Putamen (tissue), 1 donor: ENCODE data around the gene FRMD4A.

Experiments
- DNase-seq: peaks from one replicate; pipeline ENCODE4 v3.0.0-alpha.2; 2016; ENCODE audit warnings: low spot score

Gene FRMD4A

DNA sequence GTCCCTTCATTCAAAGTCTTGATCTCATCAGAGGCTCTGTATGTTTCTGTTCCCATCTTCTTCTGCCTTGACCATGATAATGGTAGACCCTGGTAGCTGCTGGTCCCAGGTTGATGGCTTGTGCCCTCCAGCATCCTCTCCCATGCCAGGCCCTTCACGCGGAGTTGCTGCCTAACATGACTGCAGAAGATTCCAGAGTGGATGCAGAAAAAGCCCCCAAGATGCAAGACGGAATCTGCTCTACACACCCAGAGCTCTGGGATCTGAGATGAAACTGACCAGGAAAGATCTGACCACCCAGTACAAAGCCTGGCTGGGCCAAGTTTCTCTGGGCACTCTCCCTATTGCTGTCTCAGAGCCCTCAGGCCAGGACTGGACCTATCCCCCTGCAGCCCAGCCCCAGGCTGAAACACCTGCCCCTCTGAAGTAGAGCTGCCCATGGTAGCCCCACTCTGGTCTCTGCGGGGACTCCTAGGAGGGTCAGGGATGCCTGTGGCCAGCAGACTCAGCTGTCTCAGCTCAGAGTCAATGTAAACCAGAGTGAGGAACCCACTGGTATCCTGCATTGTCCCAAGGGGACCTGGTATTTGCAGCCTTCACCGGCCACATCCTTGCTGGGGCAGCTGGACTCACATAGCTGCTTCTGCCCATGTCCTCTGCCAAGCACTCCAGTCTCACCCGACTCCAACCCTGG, 9.5 kb upstream of the FRMD4A start:
- no peak for DNase-seq

GRCh38 chr10:14336736-14337135, 6.0 kb upstream of the FRMD4A start:
- DNase-seq, result no peak

DNA sequence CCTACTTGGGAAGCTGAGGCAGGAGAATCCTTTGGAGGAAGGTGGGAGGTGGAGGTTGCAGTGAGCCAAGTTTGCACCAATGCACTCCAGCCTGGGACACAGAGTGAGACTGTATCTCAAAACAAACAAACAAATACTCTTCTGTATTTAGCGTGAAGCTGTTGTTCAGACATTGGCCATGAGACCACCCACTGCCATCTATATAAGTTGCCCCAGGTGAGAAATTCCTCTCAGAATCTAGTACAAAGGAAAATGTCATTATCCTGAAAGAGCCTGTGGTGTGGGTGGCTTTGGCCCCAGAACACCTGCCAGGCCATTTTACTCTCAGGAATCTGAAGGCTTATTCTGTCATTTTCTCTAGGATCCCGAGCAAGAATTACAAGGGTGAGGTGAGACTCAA, 4.0 kb upstream of the FRMD4A start:
- DNase-seq, result no peak

DNA sequence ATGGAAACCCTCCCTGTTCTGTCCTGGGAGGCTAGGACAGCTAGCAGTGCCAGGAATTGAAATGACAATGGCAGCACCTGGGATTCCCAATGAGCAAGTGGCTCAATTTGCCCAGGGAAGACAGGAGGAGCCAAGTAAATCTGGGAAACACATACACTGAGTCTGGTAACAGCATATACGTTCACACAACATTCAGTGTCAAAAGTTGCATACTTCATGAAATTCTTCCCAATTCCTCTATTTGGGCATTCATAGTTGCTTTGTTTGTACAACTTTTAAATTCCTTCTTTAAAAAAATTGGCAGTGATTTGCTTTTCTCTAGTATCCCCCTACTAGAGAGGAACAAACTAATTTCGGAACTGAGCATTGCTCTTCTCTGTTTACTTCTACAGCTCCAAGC, 2.9 kb upstream of the FRMD4A start:
- DNase-seq, result no peak

DNA sequence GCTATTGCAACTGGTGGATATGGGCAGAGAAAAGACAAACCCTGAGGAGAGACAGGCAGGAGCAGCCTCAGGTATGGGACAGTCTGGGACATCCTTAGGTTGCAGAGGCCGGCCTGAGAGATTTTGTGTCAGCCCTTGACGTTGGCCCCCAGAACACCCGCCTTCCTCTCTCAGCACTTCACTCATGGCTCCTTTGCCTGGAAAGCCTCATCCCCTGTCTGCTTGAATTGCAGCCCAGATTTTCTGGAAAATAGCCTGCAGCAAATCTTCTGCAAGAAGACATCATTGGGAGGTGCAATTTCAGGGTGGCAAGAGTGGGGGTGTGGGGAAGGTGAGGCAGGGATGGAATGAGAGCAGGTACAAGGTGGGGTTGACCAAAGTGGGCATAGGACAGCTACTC, 2.2 kb upstream of the FRMD4A start:
- DNase-seq, result no peak

- DNase-seq, result no peak
Measured at GRCh38 chr10:14329746-14330173, 964 bp downstream of the FRMD4A start.

DNA sequence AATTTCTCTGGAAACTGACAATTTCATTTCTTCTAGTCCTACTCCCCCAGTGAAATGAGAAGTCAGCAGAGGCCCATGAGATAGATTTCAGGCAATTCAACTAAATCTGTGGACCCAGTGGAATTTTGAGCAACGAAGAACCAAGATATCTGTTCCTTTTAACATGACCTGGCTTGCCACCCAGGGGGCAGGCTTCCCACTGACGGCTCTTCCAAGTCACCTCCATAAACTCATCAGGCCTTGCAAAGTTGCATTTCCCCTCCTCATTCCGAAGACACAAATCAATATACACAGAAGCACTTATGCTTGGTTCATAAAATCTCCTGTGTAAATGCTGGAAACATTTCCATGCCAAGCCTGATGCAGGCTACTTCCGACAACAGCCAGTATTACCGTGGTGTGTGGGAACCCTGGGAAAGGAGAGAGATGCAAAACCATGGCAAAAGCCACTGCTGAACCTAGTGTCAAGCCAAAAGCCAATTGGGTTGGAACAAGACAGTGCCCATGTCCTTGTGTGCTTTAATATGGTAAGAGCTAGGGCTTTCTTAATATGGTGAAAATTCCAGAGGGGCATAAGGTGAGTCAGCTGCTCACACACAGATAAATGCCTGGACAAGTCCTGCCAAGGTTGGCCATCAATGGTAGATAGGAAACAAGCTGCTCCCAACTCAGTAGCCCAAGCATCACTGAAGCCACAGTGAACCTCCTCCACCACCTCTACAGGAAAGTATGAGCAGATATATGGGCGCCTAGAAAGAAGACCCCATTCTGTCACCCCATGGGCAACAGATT, 1.6 kb downstream of the FRMD4A start:
- no peak for DNase-seq

DNA sequence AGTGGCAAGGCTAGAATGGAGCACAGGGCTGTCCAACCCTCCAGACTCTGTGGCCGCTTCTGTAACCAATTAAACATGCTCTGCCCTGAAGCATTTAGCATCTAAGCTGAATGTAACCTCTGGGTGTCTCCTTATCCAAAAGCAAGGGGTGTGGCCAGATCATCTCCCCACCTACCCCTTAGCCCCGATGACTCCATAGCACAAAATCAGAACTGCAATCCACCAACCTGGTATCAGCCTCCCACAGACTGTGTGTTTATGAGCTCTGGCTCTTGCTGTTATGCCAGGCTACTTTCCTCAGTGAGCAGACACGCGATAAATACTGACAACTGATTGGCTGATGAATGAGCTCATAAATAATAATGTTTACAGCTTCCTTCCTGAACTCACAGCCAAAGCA, 3.2 kb downstream of the FRMD4A start:
- DNase-seq, result no peak

GRCh38 chr10:14326581-14326980, 4.1 kb downstream of the FRMD4A start:
- no peak for DNase-seq

DNA sequence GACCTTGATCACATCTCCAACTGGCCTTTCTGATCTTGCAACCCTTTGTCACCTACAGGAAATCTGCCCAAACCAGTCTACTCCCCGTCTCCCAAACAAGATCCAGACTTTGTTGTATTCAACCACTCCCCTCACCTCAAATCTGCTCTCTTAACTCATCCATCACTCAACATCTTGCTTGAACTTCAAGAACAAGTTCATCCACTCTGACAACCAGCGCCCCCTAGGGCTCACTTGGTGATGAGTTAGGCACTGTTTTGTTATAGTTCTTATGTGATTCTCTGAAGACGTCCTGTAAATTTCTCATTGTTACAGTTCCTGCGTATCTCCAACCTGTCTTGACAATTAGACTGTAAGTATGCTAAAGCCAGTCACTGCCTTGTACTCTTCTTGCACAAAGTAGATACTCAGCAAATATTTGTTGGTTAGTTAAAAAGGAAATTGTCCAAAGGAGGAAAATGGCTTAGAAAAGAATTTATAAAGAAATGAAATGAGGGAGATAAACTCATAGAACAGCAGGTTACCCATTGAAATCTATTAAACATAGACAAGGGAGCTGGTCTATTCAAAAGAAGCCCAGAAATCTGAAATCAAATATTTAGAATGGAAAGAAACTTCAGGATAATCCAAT, 5.3 kb downstream of the FRMD4A start:
- no peak for DNase-seq

DNA sequence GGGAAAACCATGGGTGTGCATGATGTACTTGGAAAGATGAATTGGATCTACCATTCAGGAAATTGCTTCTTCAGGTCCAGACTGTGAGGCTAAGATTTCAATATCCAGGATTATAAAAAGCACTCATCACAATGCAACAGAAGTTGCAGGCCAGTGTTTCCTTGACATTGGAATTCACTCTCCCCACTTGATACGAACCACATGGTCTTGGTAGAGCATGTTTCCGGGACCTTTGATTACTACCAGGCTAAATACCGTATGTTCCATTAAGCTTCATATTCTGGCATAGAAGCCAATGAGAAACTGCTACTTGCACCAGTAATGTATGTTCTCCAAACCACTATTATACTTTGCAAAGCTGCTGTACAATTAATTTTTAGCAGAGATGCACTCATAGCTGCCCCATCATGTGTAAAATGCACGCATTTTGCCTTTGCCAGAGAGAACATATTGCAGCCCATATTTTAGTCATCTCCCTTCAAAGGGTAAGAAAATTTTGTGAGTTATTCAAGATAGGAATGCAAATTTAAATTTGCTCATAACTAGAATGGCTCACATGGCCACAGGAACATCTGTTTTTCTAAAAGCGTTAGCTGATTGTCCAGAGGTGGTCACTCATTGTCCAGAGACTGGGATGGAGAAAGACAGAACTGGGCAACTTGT, 8.1 kb downstream of the FRMD4A start:
- DNase-seq, result no peak

DNA sequence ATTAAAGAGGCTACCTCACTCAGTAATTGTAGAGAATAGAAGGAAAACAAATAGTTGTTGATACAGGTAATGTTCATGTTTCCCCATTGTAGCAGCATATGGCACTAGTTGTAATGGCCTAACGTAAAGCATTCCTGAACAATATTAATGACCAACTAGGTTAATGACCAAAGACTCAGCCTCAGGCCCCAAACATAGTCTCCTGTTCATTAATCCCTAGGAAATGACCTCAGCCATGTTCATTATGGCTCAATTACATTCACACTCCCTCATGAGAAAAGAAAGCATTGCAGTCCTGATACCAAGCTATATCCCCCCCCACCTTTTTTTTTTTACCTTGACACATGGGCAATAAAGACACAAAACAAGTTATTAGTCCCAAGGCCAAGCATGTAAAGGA, 12.7 kb downstream of the FRMD4A start:
- no peak for DNase-seq

DNA sequence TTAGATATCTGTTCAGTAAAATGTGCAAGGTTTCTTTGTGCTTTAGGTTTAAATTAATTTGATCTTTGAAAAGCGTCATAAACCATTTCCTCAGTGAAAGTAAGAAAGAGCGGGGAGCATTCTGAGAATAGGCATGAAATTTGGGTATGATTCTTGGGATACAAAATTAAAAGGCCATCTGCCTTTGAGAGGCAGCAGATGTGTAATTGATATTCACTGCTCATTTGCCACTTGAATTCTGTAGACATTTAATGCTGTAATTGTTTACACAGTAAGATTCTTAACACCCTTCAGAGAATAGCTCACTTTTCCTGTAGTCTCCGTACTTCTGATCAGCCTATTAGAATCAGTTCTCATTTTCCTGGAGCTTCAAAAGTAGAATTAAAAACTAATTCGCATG, 18.7 kb downstream of the FRMD4A start:
- DNase-seq, result no peak

DNA sequence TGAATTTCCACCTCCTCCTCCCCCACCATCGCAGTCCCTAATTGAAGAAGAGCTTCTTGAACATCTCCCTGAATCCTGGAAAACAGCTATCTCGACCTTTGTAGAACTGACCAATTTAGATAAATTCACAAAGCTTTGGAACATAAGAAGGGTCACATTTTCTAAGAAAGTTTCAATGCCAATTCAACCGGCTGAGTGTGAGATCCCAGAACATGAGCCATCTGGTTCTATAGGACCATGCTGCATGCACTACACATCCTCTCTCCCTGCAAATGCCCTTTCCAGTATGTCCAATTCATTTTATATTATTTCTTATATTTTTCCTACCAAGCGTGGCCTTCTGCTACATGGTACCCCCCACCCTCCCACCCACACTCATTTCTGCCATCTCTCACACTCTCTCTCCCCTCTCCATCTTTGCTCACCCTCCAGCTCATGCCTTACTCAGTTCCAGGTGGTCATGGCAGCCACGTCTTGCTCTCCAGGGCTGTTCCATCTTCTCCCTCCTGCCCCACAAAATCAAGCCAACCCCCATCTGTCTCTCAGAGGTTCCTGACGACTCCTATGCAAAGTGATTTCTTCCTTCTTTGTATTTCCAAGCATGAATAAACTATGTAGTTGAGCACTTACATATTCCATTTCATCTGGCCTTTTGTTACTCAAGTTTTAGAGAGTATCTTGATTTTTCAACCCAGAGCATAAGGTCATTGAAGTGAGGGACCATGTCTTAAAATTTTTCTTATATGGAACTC, 19.3 kb downstream of the FRMD4A start:
- DNase-seq, result no peak

- no peak for DNase-seq
Measured at GRCh38 chr10:14309593-14309992, 21.1 kb downstream of the FRMD4A start.

GRCh38 chr10:14306190-14306589, 24.5 kb downstream of the FRMD4A start:
- DNase-seq, result no peak

- DNase-seq, result no peak
Measured at GRCh38 chr10:14304046-14304445, 26.7 kb downstream of the FRMD4A start.

DNA sequence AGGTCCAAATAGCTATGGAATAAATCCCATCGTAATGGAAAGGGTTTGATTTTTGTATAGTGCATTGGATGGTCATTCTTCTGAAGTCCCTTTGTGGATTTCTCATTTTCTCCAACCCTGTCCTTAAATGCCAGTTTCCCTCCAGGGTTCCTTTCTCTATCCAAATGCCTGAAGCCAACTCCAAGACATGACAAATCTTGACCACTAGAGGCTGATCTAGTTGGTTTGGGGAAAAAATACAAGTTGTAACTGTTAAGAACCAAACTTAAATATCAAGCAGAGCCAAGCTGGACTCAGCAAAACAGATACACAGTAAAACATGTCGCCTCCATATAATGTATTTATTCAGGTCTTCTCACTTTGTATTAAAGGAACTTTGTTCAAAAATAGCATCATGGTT, 28.7 kb downstream of the FRMD4A start:
- DNase-seq, result no peak

DNA sequence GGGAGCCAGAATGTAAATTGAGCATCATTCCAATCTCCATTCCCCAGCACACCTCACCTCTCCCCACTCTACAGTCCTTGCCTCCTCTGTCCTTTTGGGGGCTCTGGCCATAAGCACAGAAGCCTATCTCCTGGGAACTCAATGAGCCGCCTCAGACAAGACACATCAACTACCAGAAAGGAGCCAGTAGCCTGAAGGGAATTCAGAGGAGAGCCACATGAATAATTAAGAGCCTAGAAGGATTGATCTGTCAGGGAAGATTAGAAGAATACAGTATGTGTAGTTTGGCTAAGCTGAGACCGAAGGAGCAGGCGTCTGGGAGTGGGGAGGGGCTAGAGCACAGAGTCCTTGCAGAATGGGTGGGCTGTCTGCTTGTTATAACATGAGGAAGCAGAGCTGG, 31.2 kb downstream of the FRMD4A start:
- no peak for DNase-seq

- DNase-seq, result peak; percentile 26
Measured at GRCh38 chr10:14296065-14296709, 34.5 kb downstream of the FRMD4A start.

GRCh38 chr10:14294347-14295059, 36.2 kb downstream of the FRMD4A start:
- no peak for DNase-seq
